BJ (cell line): ENCODE results near the gene SPACA5B. TPM values are rescaled to one million over a fixed set of nuclear protein-coding genes. Genes with fewer than 3 reads are reported as not detected.
"Not testable (repeated sequence)": the region's sequence is repeated elsewhere in the genome, so short reads cannot be mapped to it uniquely, and the experiment has no call there.

Experiments
- CTCF ChIA-PET: fragments of 350-600 bp; formaldehyde crosslinking; extraction: SDS; loops from one replicate; lab custom pipeline; 2021; ENCODE audit warnings: antibody characterized with exemption, inconsistent platforms; lab: Yijun Ruan, JAX
- POLR2A ChIA-PET: fragments of 300-600 bp; sonication (Branson Sonifier 250); formaldehyde crosslinking; extraction: SDS; loops from one replicate; lab custom pipeline; 2021; ENCODE audit warnings: antibody characterized with exemption; lab: Charles Lee
- DNase-seq: peaks from one replicate; pipeline ENCODE4 v3.0.0-alpha.2; 2011; ENCODE audit warnings: low read depth
- H3K27me3 ChIP-seq: 2 replicates; pipeline ENCODE4 v1.6.0; 2011; ENCODE audit warnings: low read length; ENCODE audit not compliant: control insufficient read depth, insufficient read depth
- H3K36me3 ChIP-seq: 2 replicates; pipeline ENCODE4 v1.5.1; 2011; ENCODE audit warnings: low read length; ENCODE audit not compliant: control insufficient read depth, insufficient read depth
- H3K4me3 ChIP-seq: 2 replicates; pipeline ENCODE4 v1.5.1; 2011; ENCODE audit warnings: low read depth, mild to moderate bottlenecking, control low read depth, low read length
- CTCF ChIP-seq: IDR thresholded peaks from 2 replicates; pipeline ENCODE4 v1.5.1; 2011; ENCODE audit warnings: low read depth, mild to moderate bottlenecking, control low read depth, inconsistent platforms, low read length, moderate library complexity; ENCODE audit not compliant: insufficient read depth
- polyA plus RNA-seq: library from polyadenylated mRNA; depleted of rRNA; stranded (reverse); fragments of >200 nt; gene quantifications from 2 replicates; pipeline ENCODE4 v1.2.3, GENCODE V29; 2011

Gene SPACA5B
- polyA plus RNA-seq, 1 experiment, result not detected

DNA sequence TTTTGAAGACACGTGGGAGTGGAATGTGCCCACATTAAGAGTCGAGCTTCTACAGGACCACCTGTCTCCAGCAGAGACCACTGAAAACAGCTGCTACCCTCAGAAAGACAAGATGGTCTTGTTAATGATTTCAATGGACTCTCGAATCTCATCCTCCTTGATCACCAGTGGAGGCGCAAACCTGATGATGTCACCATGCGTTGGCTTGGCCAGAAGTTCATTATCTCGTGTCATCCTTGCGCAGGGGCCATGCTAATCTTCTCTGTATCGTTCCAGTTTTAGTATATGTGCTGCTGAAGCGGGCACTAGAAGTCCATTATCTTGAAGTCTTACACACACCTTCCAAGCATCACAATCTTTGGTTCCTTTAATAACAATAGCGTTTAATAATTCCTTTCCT lies 23.3 kb downstream of the SPACA5B start:
- no peak for TF ChIP-seq CTCF
- Histone ChIP-seq H3K27me3 (no peaks in the 10 kb centered on the region), H3K4me3 (no peak overlapping the region), H3K36me3 (no peaks in the 10 kb centered on the region)
- DNase-seq, result no peak
- POLR2A ChIA-PET, result no interaction called here
- CTCF ChIA-PET, result no interaction called here

- ChIA-PET POLR2A (no interaction called here), CTCF (no interaction called here)
- no peaks in the 10 kb centered on the region for H3K36me3 ChIP-seq
- no peak for TF ChIP-seq CTCF
- no peaks in the 10 kb centered on the region for H3K27me3 ChIP-seq
- no peak for DNase-seq
- H3K4me3 ChIP-seq, result no peak overlapping the region
Measured at GRCh38 chrX:48154796-48155195, 24.4 kb downstream of the SPACA5B start.

DNA sequence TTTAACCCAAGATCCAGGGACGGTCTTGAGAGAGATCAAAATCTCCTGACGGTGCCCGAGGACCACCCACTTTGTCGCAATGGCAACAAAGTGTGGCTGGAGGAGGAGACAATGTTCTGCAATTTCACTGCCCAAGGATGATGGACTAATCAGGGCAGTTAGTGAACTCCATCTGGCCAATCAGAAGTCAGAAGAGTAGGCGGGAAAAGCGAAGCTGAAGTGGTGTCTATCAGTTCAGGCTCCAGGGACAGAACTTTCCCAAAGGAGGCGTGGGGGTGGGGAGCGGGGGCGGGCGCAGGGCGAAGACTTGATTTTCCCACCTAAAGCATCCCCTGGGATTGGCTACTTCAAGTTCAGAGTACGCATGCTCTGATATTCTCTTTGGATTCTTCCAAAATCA lies 25.6 kb downstream of the SPACA5B start:
- H3K27me3 ChIP-seq, result no peaks in the 10 kb centered on the region
- ChIA-PET CTCF (no interaction called here), POLR2A (no interaction called here)
- no peaks in the 10 kb centered on the region for H3K36me3 ChIP-seq
- no peak for TF ChIP-seq CTCF
- no peak for DNase-seq
- H3K4me3 ChIP-seq, result no peak overlapping the region

DNA sequence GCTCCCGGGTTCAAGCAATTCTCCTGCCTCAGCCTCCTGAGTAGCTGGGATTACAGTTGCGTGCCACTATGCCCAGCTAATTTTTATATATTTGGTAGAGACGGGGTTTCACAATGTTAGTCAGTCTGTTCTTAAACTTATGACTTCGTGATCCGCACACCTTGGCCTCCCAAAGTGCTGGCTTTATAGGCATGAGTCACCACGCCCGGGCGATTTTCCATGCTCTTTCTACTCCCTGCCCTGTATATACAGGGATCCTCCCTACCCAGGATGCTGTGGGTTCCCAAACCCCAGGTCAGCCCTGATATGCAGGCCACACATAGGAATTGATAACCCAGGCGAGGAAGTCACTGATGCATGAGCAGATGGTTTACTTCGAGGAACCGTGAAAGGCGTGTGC lies 34.8 kb downstream of the SPACA5B start:
- no peaks in the 10 kb centered on the region for H3K27me3 ChIP-seq
- POLR2A ChIA-PET, result no interaction called here
- H3K36me3 ChIP-seq, result no peaks in the 10 kb centered on the region
- no peak for DNase-seq
- H3K4me3 ChIP-seq, result no peak overlapping the region
- no peak for TF ChIP-seq CTCF
- CTCF ChIA-PET, result no interaction called here

- H3K27me3 ChIP-seq, POLR2A ChIA-PET, DNase-seq, CTCF ChIA-PET, H3K4me3 ChIP-seq, H3K36me3 ChIP-seq: not testable (repeated sequence)
Measured at GRCh38 chrX:48166322-48166721, 35.9 kb downstream of the SPACA5B start.

- no peak overlapping the region for H3K4me3 ChIP-seq
- DNase-seq, result no peak
- TF ChIP-seq CTCF, result no peak
- CTCF ChIA-PET, result no interaction called here
- POLR2A ChIA-PET, result no interaction called here
- no peaks in the 10 kb centered on the region for H3K36me3 ChIP-seq
- no peaks in the 10 kb centered on the region for H3K27me3 ChIP-seq
Measured at GRCh38 chrX:48179691-48180090, 49.3 kb downstream of the SPACA5B start.
